ENCODE data around the gene SHC2. TPM values are rescaled to one million over a fixed set of nuclear protein-coding genes. Genes with fewer than 3 reads are reported as not detected.

Gene SHC2
- total and polyA plus RNA-seq, 2 donors (not counting 3 experiments of a cell fraction or from before 2014, with no cell fraction given): 7.5 to 11.8 TPM

GRCh38 chr19:368630-369024 lies 92.2 kb downstream of the SHC2 start:
- no peak overlapping the region for H3K9ac ChIP-seq (replicated peaks; ENCODE audit: extremely low read depth, insufficient read depth, low read length)
- TF ChIP-seq GATA2 (IDR thresholded peaks at IDR 0.05; ENCODE audit: insufficient read depth, insufficient read length, low read depth, low read length) (no peak), MAX (IDR thresholded peaks at IDR 0.05; ENCODE audit: insufficient read depth, insufficient read length) (no peak), EZH2 (IDR thresholded peaks at IDR 0.05; ENCODE audit: borderline replicate concordance, low read depth, low read length, severe bottlenecking) (no peak), JUN (IDR thresholded peaks at IDR 0.05; ENCODE audit: borderline replicate concordance, insufficient read depth, insufficient read length, low read depth) (no peak), CTCF (IDR thresholded peaks at IDR 0.05; ENCODE audit: extremely low read depth in 1 of 2, insufficient read depth in 1 of 2, low read depth in 1 of 2, low read length in 2 of 2) (no peak), MYC (IDR thresholded peaks at IDR 0.05; ENCODE audit: low read depth, low read length) (no peak), FOS (IDR thresholded peaks at IDR 0.05; ENCODE audit: borderline replicate concordance, insufficient read depth, low read length) (no peak), POLR2A (IDR thresholded peaks at IDR 0.05; ENCODE audit: low read depth, low read length) (no peak), POLR2AphosphoS5 (IDR thresholded peaks at IDR 0.05; ENCODE audit: insufficient read depth, low read depth, low read length) (no peak)
- DNase-seq (ENCODE audit: low read depth, low spot score): no peak
- H2AFZ ChIP-seq (ENCODE audit: low read depth, low read length): no peak overlapping the region
- no peaks in the 10 kb centered on the region for H3K9me1 ChIP-seq (replicated peaks; ENCODE audit: control insufficient read depth, extremely low read depth, insufficient read depth, low read length)
- H4K20me1 ChIP-seq (replicated peaks; ENCODE audit: control insufficient read depth, extremely low read depth, insufficient read depth, low read length): no peaks in the 10 kb centered on the region
- H3K27me3 ChIP-seq (ENCODE audit: control insufficient read depth in 2 of 2, insufficient read depth in 2 of 2, low read length in 2 of 2): peaks cover 0 to 4% of the 10 kb centered on the region in 2 experiments
- BruUV-seq (replicated peaks): no TSS peak
- no peak overlapping the region for H3K4me2 ChIP-seq (ENCODE audit: insufficient read depth, low read length)
- ChIA-PET CTCF (no interaction called here), POLR2A (no interaction called here)
- H3K79me2 ChIP-seq (ENCODE audit: control insufficient read depth, insufficient read depth, low read length): no peaks in the 10 kb centered on the region
- H3K27ac ChIP-seq (ENCODE audit: insufficient read depth, low read depth, low read length): no peak overlapping the region
- dilution Hi-C loops (cut with MboI; ENCODE audit: extremely low pct_ligation_motif_present, low sequenced_read_pairs) (no loop called here), intact Hi-C loops (cut with micrococcal nuclease) (no loop called here)
- H3K4me3 ChIP-seq (replicated peaks in 1 of 3; ENCODE audit: insufficient read depth in 1 of 3, low read depth in 1 of 3, low read length in 3 of 3): no peak overlapping the region
- H3K4me1 ChIP-seq (ENCODE audit: control insufficient read depth, extremely low read depth, insufficient read depth, low read length): no peaks in the 10 kb centered on the region
- FAIRE-seq: no peak
- no peaks in the 10 kb centered on the region for H3K36me3 ChIP-seq (ENCODE audit: control insufficient read depth in 2 of 2, extremely low read depth in 1 of 2, insufficient read depth in 2 of 2, low read length in 2 of 2)
- no peaks in the 10 kb centered on the region for H3K9me3 ChIP-seq (replicated peaks; ENCODE audit: control insufficient read depth, insufficient read depth, low read length)

Measured in endothelial cell of umbilical vein (primary cell).